HepG2 (cell line): Measurements from ENCODE around the gene UCP3. TPM values are rescaled to one million over a fixed set of nuclear protein-coding genes. Genes with fewer than 3 reads are reported as not detected.

Experiments used
- EP300 ChIP-seq, 3 experiments: sonication (generic) in 1 of 3; formaldehyde crosslinking in 1 of 3; IDR thresholded peaks; 2 replicates each; pipeline versions ENCODE4 v1.5.1 to v1.6.1; 2011 to 2020; ENCODE audit warnings: low read depth in 2 of 3, low read length in 2 of 3, borderline replicate concordance in 1 of 3, improper control_type of control experiment in 1 of 3, mild to moderate bottlenecking in 1 of 3, missing genetic modification reagents in 1 of 3, moderate library complexity in 1 of 3
- HMG20B ChIP-seq: conservative IDR thresholded peaks from 2 replicates; pipeline ENCODE4 v1.6.1; 2016; ENCODE audit warnings: missing genetic modification reagents, missing compliant biosample characterization
- PCBP2 ChIP-seq: fragments of 200-400 bp; formaldehyde crosslinking; optimal IDR thresholded peaks from 2 replicates; pipeline ENCODE3; 2018; ENCODE audit warnings: low read length, low read depth; ENCODE audit not compliant: poor library complexity, severe bottlenecking
- SP4 ChIP-seq: sonication (generic); formaldehyde crosslinking; IDR thresholded peaks from 2 replicates; pipeline ENCODE4 v1.8.1; 2023; ENCODE audit warnings: mild to moderate bottlenecking, missing genetic modification reagents
- WIZ ChIP-seq: sonication (generic); formaldehyde crosslinking; IDR thresholded peaks from 2 replicates; pipeline ENCODE4 v1.5.1; 2020; ENCODE audit warnings: mild to moderate bottlenecking, missing genetic modification reagents
- ZNF567 ChIP-seq: sonication (generic); formaldehyde crosslinking; IDR thresholded peaks from 2 replicates; pipeline ENCODE4 v1.8.1; 2023; ENCODE audit warnings: mild to moderate bottlenecking, missing genetic modification reagents, borderline replicate concordance
- ZNF589 ChIP-seq: sonication (generic); formaldehyde crosslinking; conservative IDR thresholded peaks from 2 replicates; pipeline ENCODE4 v1.8.0; 2022; ENCODE audit warnings: mild to moderate bottlenecking, moderate library complexity, missing genetic modification reagents
- polyA plus RNA-seq, 8 experiments: library from polyadenylated mRNA; depleted of rRNA in 3 of 8; stranded (reverse) in 7 of 8; unstranded in 1 of 8; fragments of >200 nt; fragmentation: Illumina TruSeq in 4 of 8; extraction: Trizol in 4 of 8; gene quantifications; 2 replicates each; pipeline versions ENCODE4 v1.2.1 to v1.2.3, GENCODE V29; 2011 to 2016; ENCODE audit warnings: low read depth in 4 of 8, missing spikeins in 1 of 8, mixed read lengths in 1 of 8; ENCODE audit not compliant: insufficient read depth in 1 of 8
- total RNA-seq, 5 experiments: library from RNA; depleted of rRNA; stranded (reverse); fragments of >200 nt; fragmentation: Illumina TruSeq; extraction: Trizol; gene quantifications; 2 replicates each; pipeline ENCODE4 v1.2.3, GENCODE V29; 2016; ENCODE audit warnings: low read depth in 1 of 5
- TF ChIP-seq, protein P1 (sequence below): IDR thresholded peaks from 2 replicates; pipeline ENCODE4 v1.6.1; 2016; ENCODE audit warnings: mild to moderate bottlenecking
- TF ChIP-seq, protein P2 (sequence below): sonication (generic); formaldehyde crosslinking; IDR thresholded peaks from 2 replicates; pipeline ENCODE4 v1.5.1; 2020; ENCODE audit warnings: mild to moderate bottlenecking, missing genetic modification reagents, moderate library complexity
- TF ChIP-seq, protein P3 (sequence below): IDR thresholded peaks from 2 replicates; pipeline ENCODE4 v1.6.1; 2016; ENCODE audit warnings: low read depth, control low read depth
- TF ChIP-seq, protein P4 (sequence below), 2 experiments: sonication (generic) in 1 of 2; formaldehyde crosslinking in 1 of 2; IDR thresholded peaks; 2 replicates each; pipeline versions ENCODE4 v1.4.0 to v1.6.1; 2018 to 2020; ENCODE audit warnings: missing genetic modification reagents in 2 of 2, borderline replicate concordance in 1 of 2, low read depth in 1 of 2, mild to moderate bottlenecking in 1 of 2, missing biosample characterization in 1 of 2
- TF ChIP-seq, protein P5 (sequence below): sonication (generic); formaldehyde crosslinking; IDR thresholded peaks from 2 replicates; pipeline ENCODE4 v1.4.0; 2020; ENCODE audit warnings: missing genetic modification reagents, borderline replicate concordance
- TF ChIP-seq, protein P6 (sequence below): conservative IDR thresholded peaks from 2 replicates; pipeline ENCODE4 v1.6.1; 2018; ENCODE audit warnings: missing genetic modification reagents
- TF ChIP-seq, protein P7 (sequence below): IDR thresholded peaks from 2 replicates; pipeline ENCODE4 v1.6.1; 2016; ENCODE audit warnings: missing biosample characterization, missing genetic modification reagents, low read depth

The UCP3 gene
- total and polyA plus RNA-seq, 2 of the 13 experiments (the other 11 are each of a cell fraction or from before 2014, with no cell fraction given): 0.37 TPM; not detected in 1

DNA sequence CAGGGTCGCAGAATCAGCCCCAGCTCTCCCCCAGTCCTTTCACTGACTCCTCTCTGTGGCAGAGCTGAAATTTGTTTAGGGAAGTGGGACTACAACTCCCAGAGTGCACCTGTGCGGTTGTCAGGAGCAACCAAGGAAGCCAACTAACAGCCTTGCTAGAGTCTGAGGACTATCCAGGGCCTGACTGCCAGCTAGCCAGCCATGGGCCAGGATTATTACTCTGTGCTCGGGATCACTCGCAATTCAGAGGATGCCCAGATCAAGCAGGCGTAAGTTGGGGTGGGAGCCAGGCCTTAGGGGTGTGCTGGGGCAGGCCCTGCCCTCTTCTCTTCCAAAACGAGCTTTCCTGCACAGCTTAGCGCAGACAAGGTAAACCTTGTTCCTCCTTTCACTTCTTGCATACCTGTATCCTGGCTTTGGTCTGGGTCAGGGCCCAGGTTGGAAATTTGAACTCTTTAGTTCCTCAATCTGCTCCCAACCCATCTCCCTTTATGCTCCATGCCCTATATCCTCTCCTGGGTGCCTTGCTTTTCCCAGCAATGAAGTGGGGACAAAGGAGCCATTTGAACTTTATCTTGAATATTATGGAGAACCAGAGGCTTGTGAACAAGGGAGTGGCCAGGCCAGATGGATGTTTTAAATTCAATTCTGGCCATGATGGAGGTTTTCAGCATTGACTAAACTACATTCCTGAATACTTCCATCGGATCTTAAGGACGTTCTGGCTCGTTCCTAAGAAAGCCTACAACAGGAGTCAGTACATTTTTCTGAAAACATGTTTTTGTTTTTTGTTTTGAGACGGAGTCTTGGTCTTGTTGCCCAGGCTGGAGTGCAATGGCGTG is 57.8 kb downstream of the UCP3 start, which contains the start of gene DNAJB13 (continued):
- TF ChIP-seq, protein P1, sequence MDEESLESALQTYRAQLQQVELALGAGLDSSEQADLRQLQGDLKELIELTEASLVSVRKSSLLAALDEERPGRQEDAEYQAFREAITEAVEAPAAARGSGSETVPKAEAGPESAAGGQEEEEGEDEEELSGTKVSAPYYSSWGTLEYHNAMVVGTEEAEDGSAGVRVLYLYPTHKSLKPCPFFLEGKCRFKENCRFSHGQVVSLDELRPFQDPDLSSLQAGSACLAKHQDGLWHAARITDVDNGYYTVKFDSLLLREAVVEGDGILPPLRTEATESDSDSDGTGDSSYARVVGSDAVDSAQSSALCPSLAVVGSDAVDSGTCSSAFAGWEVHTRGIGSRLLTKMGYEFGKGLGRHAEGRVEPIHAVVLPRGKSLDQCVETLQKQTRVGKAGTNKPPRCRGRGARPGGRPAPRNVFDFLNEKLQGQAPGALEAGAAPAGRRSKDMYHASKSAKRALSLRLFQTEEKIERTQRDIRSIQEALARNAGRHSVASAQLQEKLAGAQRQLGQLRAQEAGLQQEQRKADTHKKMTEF (CRISPR knock-in tag): no peak
- TF ChIP-seq SP4: 0 out of 2 replicates have a peak, but pooled peaks have one; percentile 29
- peak; percentile 62; the same call in 1 of the 2 replicates for TF ChIP-seq WIZ (CRISPR knock-in tag)
- TF ChIP-seq ZNF567 (CRISPR knock-in tag): no peak
- TF ChIP-seq EP300 (IDR thresholded peaks at IDR 0.05; ENCODE audit: low read depth in 2 of 2, low read length in 2 of 2): no peak
- TF ChIP-seq EP300 (CRISPR knock-in tag; IDR thresholded peaks at IDR 0.05; ENCODE audit: borderline replicate concordance): no peak
- TF ChIP-seq, protein P2, sequence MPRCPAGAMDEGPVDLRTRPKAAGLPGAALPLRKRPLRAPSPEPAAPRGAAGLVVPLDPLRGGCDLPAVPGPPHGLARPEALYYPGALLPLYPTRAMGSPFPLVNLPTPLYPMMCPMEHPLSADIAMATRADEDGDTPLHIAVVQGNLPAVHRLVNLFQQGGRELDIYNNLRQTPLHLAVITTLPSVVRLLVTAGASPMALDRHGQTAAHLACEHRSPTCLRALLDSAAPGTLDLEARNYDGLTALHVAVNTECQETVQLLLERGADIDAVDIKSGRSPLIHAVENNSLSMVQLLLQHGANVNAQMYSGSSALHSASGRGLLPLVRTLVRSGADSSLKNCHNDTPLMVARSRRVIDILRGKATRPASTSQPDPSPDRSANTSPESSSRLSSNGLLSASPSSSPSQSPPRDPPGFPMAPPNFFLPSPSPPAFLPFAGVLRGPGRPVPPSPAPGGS (CRISPR knock-in tag): no peak; the same call in 1 of the 2 replicates
- TF ChIP-seq, protein P3, sequence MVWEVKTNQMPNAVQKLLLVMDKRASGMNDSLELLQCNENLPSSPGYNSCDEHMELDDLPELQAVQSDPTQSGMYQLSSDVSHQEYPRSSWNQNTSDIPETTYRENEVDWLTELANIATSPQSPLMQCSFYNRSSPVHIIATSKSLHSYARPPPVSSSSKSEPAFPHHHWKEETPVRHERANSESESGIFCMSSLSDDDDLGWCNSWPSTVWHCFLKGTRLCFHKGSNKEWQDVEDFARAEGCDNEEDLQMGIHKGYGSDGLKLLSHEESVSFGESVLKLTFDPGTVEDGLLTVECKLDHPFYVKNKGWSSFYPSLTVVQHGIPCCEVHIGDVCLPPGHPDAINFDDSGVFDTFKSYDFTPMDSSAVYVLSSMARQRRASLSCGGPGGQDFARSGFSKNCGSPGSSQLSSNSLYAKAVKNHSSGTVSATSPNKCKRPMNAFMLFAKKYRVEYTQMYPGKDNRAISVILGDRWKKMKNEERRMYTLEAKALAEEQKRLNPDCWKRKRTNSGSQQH: peak; percentile 80
- TF ChIP-seq, protein P4, sequence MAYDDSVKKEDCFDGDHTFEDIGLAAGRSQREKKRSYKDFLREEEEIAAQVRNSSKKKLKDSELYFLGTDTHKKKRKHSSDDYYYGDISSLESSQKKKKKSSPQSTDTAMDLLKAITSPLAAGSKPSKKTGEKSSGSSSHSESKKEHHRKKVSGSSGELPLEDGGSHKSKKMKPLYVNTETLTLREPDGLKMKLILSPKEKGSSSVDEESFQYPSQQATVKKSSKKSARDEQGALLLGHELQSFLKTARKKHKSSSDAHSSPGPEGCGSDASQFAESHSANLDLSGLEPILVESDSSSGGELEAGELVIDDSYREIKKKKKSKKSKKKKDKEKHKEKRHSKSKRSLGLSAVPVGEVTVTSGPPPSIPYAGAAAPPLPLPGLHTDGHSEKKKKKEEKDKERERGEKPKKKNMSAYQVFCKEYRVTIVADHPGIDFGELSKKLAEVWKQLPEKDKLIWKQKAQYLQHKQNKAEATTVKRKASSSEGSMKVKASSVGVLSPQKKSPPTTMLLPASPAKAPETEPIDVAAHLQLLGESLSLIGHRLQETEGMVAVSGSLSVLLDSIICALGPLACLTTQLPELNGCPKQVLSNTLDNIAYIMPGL (CRISPR knock-in tag; IDR thresholded peaks at IDR 0.05; ENCODE audit: borderline replicate concordance in 1 of 2, low read depth in 1 of 2): no peak; a peak in 1 of 4 replicates
- TF ChIP-seq, protein P5, sequence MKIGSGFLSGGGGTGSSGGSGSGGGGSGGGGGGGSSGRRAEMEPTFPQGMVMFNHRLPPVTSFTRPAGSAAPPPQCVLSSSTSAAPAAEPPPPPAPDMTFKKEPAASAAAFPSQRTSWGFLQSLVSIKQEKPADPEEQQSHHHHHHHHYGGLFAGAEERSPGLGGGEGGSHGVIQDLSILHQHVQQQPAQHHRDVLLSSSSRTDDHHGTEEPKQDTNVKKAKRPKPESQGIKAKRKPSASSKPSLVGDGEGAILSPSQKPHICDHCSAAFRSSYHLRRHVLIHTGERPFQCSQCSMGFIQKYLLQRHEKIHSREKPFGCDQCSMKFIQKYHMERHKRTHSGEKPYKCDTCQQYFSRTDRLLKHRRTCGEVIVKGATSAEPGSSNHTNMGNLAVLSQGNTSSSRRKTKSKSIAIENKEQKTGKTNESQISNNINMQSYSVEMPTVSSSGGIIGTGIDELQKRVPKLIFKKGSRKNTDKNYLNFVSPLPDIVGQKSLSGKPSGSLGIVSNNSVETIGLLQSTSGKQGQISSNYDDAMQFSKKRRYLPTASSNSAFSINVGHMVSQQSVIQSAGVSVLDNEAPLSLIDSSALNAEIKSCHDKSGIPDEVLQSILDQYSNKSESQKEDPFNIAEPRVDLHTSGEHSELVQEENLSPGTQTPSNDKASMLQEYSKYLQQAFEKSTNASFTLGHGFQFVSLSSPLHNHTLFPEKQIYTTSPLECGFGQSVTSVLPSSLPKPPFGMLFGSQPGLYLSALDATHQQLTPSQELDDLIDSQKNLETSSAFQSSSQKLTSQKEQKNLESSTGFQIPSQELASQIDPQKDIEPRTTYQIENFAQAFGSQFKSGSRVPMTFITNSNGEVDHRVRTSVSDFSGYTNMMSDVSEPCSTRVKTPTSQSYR (CRISPR knock-in tag): no peak
- no peak for TF ChIP-seq HMG20B (CRISPR knock-in tag)
- TF ChIP-seq, protein P6, sequence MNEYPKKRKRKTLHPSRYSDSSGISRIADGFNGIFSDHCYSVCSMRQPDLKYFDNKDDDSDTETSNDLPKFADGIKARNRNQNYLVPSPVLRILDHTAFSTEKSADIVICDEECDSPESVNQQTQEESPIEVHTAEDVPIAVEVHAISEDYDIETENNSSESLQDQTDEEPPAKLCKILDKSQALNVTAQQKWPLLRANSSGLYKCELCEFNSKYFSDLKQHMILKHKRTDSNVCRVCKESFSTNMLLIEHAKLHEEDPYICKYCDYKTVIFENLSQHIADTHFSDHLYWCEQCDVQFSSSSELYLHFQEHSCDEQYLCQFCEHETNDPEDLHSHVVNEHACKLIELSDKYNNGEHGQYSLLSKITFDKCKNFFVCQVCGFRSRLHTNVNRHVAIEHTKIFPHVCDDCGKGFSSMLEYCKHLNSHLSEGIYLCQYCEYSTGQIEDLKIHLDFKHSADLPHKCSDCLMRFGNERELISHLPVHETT (CRISPR knock-in tag): no peak
- no peak for TF ChIP-seq ZNF589 (CRISPR knock-in tag)
- TF ChIP-seq, protein P7, sequence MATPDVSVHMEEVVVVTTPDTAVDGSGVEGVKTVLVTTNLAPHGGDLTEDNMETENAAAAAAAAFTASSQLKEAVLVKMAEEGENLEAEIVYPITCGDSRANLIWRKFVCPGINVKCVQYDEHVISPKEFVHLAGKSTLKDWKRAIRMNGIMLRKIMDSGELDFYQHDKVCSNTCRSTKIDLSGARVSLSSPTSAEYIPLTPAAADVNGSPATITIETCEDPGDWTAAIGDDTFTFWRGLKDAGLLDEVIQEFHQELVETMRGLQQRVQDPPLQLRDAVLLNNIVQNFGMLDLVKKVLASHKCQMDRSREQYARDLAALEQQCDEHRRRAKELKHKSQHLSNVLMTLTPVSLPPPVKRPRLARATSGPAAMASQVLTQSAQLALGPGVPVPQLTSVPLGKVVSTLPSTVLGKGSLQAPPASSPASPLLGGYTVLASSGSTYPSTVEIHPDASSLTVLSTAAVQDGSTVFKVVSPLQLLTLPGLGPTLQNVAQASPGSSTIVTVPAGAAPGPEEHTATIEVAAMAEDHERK (CRISPR knock-in tag): no peak
- TF ChIP-seq PCBP2: no peak
